WTC11 (cell line): ENCODE results near the gene GREB1.

Experiments used
- CREB1 ChIP-seq: sonication (generic); formaldehyde crosslinking; IDR thresholded peaks from 2 replicates; pipeline ENCODE4 v1.8.0; 2023; ENCODE audit warnings: mild to moderate bottlenecking, missing genetic modification reagents
- CTCF ChIP-seq: fragments of 200-600 bp; IDR thresholded peaks from 2 replicates; pipeline ENCODE4 v1.8.0; 2022; ENCODE audit warnings: antibody characterized with exemption
- GRHL2 ChIP-seq: fragments of 250-450 bp; sonication (Bioruptor Pico); IDR thresholded peaks from 2 replicates; pipeline ENCODE4 v1.8.0; 2022; ENCODE audit warnings: mild to moderate bottlenecking, moderate library complexity; ENCODE audit not compliant: insufficient replicate concordance, severe bottlenecking
- TCF7 ChIP-seq: sonication (generic); formaldehyde crosslinking; IDR thresholded peaks from 2 replicates; pipeline ENCODE4 v1.8.0; 2022; ENCODE audit warnings: mild to moderate bottlenecking, low read depth, missing genetic modification reagents, moderate library complexity

DNA sequence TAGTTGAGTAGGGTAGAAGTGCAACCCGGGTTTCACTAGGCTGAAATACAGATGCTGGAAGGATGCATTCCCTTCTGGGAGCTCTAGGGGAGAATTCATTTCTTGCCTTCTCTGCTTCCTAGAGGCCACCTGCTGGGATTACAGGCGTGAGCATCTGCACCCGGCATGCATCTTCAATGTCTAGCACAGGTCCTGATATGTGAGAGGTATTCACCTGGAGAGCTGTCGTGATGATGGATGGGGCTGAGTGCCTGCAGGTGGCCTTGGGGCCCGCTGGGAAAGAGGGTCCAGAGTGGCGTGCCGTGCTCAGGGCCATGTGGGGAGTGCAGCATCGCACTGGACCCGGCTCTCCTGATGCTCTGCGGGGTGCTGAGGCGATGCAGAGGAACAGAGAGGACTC lies 142.8 kb downstream of the GREB1 start:
- TF ChIP-seq CREB1 (no peak), CTCF (no peak), TCF7 (no peak), GRHL2 (CRISPR knock-in tag) (no peak)
